Fibroblast of pulmonary artery (primary cell): ENCODE measurements around the gene KMT2B.
"Not testable (repeated sequence)": the region's sequence is repeated elsewhere in the genome, so short reads cannot be mapped to it uniquely, and the experiment has no call there.

Experiments used
- DNase-seq: peaks from one replicate; pipeline ENCODE4 v3.0.0-alpha.2; 2010; ENCODE audit warnings: low read depth
- H3K4me3 ChIP-seq: replicated peaks from 2 replicates; pipeline ENCODE4 v1.5.1; 2011; ENCODE audit warnings: low read depth, mild to moderate bottlenecking, control low read depth, low read length, moderate library complexity
- CTCF ChIP-seq: IDR thresholded peaks from 2 replicates; pipeline ENCODE4 v1.5.1; 2011; ENCODE audit warnings: mild to moderate bottlenecking, control low read depth, low read length, inconsistent platforms; ENCODE audit errors: missing control alignments

Gene KMT2B

GRCh38 chr19:35721374-35721773 is 3.6 kb downstream of the KMT2B start:
- no peak for TF ChIP-seq CTCF
- no peak for DNase-seq
- H3K4me3 ChIP-seq, result no peak overlapping the region

- no peak for TF ChIP-seq CTCF
- DNase-seq, result no peak
- no peak overlapping the region for H3K4me3 ChIP-seq
Observed at GRCh38 chr19:35722461-35722860, 4.7 kb downstream of the KMT2B start.

GRCh38 chr19:35722897-35723296 is 5.1 kb downstream of the KMT2B start:
- H3K4me3 ChIP-seq, result no peak overlapping the region
- no peak for TF ChIP-seq CTCF
- no peak for DNase-seq

- TF ChIP-seq CTCF, result no peak
- no peak overlapping the region for H3K4me3 ChIP-seq
- DNase-seq, result no peak
Observed at GRCh38 chr19:35723671-35724070, 5.9 kb downstream of the KMT2B start.

GRCh38 chr19:35724132-35724531 is 6.3 kb downstream of the KMT2B start:
- not testable (repeated sequence) for H3K4me3 ChIP-seq, DNase-seq

- DNase-seq, result no peak
- no peak for TF ChIP-seq CTCF
- no peak overlapping the region for H3K4me3 ChIP-seq
Observed at GRCh38 chr19:35724560-35724959, 6.8 kb downstream of the KMT2B start.

GRCh38 chr19:35725216-35725861 is 7.5 kb downstream of the KMT2B start:
- DNase-seq, result no peak
- H3K4me3 ChIP-seq, result no peak overlapping the region
- no peak for TF ChIP-seq CTCF
